ENCODE results near the gene ZMYM2.

DNA sequence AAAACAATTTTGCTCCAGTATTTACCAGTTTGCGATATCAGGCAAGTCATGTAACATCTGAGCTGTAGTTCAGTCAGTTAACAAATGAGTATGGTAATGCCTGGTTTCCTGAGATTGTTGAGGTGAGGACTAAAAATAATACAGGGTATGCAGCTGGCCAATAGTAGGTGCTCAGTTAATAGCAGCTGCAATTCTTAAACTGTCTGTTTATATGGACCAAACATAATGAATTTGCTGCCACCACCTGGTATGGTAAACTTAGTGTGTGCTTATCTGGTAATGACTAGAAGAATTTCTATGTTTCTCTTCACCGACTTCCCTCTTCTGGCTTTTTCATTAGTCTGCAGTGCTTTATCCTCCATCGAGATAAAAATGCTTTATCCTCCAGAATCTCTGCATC, 9.1 kb downstream of the ZMYM2 start:
- TF ChIP-seq POLR2AphosphoS5 (IDR thresholded peaks at IDR 0.05) (no peak), POLR2A (IDR thresholded peaks at IDR 0.05) (no peak)
- TF ChIP-seq, protein P1, sequence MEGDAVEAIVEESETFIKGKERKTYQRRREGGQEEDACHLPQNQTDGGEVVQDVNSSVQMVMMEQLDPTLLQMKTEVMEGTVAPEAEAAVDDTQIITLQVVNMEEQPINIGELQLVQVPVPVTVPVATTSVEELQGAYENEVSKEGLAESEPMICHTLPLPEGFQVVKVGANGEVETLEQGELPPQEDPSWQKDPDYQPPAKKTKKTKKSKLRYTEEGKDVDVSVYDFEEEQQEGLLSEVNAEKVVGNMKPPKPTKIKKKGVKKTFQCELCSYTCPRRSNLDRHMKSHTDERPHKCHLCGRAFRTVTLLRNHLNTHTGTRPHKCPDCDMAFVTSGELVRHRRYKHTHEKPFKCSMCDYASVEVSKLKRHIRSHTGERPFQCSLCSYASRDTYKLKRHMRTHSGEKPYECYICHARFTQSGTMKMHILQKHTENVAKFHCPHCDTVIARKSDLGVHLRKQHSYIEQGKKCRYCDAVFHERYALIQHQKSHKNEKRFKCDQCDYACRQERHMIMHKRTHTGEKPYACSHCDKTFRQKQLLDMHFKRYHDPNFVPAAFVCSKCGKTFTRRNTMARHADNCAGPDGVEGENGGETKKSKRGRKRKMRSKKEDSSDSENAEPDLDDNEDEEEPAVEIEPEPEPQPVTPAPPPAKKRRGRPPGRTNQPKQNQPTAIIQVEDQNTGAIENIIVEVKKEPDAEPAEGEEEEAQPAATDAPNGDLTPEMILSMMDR (IDR thresholded peaks at IDR 0.05): no peak

Data from gastroesophageal sphincter (tissue), 3 donors.